Kasumi-1 (cell line): ENCODE results near the gene LYPD6.
A peak's percentile ranks its signal among the peaks of the same experiment; 100 is the strongest.

Experiments used
- DNase-seq, 2 experiments: peaks; one replicate each; lab custom pipeline; 2025; lab: John Stamatoyannopoulos, UW

Gene LYPD6

DNA sequence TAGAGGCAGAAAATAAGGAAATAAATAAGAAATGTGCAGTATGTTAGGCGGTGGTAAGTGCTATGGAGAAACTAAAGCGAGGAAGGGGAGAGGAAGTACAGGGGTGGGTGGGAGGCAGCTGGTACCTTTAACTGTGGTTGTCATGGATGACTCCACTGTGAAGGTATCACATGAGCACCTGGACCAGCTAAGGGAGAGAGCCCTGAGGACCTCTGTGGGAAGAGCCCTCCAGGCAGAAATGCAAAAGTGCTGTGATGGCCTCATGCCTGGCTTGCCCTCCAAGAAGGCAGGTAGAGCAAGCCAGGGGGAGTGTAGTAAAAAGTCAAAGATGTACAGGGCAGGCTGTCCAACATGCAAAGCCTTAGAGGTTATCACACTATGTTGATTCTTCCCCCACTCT, 17.9 kb downstream of the LYPD6 start:
- no peak for DNase-seq

DNA sequence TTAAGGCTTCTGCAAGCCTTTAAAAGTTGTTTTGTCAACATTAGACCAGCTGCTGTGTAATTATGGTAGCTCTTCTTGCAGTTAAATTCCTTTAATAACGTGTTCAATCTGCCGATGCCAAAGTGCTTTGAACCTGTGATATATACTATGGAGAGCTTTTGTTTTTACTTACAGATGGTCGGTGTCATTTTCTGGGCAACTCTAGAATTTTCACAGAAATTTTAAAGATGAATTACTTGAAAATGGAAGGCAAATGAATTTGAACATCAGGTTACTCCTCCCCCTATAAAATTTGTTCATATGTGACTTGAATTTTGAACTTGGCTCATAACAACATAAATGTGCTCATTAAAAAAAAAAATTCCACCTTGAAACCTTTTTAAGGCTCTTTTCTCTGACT, 23.0 kb downstream of the LYPD6 start:
- DNase-seq, result no peak

DNA sequence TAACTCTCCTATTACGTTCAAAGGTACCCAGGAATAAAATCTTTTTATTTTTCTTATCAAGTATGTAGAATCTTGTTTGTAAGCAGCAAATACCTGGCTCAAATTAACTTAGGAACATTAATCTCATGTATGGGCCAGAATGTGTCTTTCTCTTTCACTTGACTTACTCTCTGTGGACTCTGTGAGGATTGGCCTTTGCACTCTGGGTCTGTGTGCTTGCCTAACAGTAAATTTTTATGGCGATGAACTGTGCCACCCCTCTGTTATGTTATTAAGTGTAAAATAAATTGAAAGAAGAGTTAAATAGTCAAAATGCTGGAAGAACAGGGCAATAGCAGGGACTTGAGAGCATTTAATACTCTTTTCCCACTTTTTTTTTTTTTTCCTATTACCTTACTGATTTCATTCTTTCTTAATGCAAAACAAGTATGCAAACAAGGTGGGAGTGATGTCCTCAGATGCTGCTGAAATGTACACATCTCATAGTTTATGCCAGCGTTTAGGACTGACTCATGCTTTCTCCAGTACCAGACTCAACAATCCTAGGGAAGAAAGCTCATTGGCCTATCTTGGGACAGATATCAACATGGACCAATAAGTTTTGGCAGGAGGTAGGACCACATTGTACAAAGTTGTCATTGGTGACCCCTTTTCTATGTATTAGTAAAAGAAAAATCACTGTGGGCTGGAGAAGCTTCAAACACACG, 25.5 kb downstream of the LYPD6 start:
- DNase-seq, result no peak

DNA sequence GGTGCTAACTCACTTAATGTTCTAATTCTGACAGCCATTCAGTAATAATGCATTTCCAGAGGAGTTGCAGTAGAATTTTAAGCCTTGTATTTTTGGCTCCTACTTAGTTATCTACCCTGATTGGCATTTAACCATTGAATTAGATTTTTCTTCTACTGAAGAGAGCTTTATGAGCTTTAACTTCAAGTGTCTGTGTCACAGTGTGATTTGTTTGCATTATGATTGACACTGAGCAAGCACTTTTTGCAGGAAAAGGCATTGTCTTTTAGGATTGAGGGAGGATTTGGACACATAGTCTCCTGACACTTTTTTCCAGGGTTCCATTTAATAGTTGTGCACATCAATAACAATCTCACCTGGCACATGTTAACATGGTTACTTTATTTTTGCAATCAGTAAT, 26.7 kb downstream of the LYPD6 start:
- no peak for DNase-seq

DNA sequence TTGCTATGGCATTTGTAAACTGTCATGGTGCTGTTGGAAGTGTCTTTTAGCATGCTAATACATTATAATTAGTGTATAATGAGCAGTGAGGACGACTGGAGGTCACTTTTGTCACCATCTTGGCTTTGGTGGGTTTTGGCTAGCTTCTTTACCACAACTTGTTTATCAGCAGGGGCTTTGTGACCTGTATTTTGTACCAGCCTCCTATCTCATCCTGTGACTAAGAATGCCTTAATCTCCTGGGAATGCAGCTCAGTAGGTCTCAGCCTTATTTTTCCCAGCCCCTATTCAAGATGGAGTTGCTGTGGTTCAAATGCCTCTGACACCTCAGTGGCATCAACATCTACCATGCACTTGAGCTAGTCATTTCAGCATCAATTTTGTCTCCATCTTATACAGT, 29.7 kb downstream of the LYPD6 start:
- no peak for DNase-seq

DNA sequence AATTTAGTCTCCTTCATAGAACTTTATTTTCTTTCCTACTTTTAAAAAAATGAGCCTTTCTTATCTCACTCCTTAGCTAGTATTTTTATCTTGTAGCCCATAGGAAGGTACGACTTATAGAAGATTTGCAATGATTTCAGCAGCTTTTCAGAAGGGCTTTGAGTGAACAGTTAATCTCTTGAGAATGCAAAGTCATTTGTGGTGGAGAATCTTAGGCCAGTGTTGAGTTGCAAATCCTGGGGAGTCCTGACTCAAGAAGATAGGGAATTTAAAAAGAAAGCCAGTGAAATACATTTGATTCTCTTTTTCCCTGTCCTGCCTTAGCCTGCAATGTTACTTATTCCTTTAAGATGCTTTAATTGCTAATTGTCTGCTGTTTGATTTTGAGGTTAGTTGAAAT, 33.6 kb downstream of the LYPD6 start:
- no peak for DNase-seq

DNA sequence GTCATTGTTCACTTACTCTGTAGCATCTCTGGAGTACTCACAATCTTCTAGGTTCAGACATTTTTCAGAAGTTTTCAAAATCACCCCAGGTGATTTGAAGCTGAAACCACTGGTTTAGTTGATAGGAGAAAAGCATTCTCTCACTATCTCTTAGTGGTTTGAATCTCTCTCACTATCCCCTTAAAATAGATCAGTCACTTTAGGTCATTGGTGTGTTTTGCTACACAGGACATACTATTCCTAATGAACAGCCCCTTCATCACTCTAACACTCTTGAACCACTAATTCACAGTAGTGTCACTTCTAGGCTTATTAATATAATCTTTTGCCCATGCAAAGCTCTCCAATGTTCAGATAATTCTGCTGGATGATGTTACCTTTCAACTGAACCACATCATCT, 34.5 kb downstream of the LYPD6 start:
- no peak for DNase-seq

DNA sequence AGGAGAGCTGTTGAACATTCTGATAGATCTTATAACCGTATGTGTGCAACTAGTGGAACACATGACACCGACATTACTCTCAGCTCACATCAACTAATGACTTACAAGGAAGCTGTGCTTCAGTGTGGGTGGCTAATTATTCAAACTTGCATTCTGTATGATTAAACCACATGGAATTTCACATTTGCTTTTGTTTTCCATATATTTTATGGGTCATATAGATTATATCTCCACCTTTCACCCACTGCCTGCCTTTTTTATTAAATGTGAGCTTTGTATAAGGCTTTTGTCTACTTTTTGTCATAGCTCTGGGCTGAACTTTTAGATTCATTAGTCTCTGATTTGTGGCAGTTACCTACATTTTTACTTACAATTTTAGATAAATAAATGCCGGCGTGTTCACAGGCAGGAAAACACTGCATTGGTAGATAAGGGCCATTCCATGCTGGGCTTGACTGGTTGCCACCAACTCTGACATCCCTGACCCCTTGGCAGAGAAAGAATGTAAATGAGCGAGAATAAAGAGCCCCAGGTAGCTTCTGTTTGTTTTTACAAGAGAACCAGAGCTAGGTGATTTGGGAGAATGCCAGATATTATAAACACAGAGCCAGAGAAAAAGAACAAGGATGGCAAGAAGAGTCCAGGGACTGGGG, 35.7 kb downstream of the LYPD6 start:
- no peak for DNase-seq

DNA sequence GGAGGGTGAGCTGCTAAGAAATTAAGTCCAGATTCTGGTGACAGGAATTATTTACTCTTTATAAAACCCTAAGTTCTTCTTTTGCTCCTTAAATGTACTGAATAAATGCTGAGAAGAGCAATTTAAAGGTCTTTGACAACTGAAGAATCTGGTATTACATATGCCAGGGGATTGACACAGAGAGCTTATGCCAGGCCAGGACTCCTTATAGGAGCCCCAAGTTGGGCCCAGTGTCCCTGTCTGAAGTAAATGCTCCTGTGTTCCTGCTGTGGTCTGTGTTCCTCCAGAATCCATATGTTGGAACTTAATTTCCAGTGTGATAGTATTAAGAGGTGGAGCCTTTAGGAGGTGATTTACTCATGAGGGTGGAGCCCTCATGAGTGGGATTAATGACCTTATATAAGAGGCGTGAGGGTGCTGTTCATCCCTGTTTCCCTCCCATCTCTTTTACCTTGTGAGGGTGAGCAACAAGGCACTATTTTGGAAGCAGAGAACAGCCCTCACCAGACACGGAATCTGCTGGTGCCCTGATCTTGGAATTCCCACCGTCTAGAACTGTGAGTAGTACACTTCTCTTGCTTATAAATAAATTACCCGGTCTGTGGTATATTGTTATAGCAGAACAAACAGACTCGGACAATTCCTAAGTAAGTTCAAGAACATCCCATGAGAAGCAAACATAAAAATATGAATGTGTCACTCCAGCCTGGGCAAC, 39.8 kb downstream of the LYPD6 start:
- DNase-seq, result no peak

DNA sequence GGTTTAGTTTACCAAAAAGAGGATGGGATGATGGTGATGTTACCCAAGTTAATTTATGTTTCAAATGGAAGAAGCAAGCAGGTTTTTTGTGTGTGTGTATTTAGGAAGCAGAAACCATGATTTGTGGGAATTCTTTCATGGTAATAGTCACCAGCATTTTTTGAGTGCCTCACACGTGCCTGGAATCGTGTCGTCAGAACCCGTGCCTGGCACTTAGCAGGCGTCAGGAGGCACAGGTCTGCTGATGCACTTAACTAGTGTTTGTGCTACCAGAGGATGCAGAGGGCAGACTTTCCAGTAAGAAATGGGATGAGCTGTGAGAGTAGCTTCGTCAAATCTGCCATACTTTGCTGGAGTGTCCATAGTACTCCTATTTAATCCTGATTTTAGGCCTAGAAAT, 41.1 kb downstream of the LYPD6 start:
- DNase-seq, result no peak

DNA sequence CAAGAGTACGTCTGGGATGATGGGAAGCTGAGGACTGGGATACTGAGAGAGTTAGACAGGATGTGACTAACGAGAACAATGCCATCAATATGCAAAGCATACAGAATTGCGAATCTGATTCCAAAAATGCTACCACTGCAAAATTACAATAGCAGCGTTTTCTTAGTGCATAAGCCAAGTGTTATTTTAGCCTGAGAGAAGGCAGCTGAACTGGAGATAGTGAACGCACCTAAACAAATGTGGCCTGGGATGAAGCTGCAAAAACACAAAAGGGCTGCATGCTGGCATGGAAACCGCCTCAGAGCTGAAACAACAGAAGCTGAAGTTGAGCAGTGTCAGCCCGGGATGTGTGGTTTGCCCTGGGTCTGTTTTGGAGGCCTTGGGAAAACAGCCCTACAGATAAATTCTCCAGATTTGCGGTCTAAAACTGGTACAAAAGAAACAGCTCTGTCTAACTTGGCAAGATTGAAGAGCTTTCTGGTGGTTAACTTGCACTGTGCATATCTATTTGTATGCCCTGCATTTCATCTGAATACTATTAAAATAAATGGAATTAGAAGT, 45.5 kb downstream of the LYPD6 start:
- DNase-seq, result no peak

DNA sequence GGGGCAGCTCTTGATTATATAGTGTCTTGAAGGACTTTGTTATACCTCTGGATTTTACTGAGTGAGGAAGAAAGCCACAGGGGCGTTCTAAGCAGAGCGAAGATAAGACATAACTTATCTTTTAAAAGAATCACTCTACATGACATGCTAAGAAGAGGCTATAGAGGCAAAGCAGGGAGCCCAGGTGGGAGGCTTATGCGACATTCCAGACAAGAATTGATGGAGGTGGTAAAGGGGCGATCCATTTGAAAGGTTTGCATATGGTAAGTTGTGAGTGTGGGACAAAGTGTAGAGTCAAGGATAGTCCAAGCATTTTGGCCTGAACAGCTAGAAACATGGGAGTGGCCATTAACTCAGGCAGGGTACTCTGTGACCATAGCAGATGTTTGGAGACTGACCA, 49.8 kb downstream of the LYPD6 start:
- no peak for DNase-seq

DNA sequence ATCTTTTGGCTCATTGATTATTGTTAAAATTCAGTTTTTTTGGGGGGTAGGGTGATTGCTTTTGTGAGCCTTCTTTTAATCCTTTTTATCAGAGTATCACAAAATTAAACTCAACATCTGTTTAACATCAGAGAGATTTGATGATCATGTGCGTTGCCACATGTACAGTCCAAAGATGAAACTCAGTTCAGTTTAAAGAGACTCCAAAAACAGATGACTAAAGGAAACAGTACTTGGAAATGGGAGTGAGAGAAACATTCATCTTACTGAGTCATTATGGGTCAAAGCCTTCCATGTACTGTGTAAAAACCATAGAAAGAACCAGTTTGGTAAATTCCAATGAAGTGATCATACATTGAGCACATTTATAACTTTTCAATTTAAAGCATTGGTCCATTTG, 53.0 kb downstream of the LYPD6 start:
- no peak for DNase-seq

DNA sequence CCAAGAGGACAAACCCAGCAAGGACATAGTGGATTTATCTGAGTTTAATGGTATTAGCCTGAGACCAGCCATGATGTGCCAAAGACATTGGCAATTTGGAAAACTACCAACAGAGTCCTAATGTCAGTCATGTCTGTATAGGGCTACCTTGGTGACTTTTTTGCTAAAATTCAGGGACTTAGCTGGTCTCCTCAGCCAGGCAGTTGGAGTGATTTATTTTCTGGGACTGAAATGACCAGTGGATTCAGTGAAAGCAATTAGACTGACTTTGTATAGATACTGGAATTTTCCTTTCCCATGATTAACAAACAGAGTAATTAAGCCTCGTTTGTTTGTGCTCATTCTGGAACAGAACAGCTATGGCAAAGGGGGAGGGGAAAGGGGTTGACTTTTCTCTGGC, 55.0 kb downstream of the LYPD6 start:
- no peak for DNase-seq

DNA sequence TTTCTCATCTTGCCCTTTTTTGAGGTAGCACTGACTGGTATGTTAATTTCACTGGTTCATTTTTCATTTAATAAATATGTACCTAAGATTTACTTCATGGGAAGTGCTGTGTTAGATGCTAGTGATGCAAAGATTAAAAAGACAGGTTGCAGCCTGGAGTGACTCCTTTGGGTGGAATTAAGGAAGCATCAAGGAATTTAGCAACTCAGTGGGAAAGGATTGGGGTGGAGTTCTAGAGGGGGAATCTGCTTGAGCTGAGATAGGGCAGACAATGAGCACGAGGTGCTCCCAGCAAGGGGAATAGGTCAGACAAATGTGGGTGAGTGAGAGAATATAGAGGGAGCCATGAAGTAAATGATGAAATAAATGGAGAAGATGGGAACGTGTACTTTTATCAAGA, 57.0 kb downstream of the LYPD6 start:
- no peak for DNase-seq

DNA sequence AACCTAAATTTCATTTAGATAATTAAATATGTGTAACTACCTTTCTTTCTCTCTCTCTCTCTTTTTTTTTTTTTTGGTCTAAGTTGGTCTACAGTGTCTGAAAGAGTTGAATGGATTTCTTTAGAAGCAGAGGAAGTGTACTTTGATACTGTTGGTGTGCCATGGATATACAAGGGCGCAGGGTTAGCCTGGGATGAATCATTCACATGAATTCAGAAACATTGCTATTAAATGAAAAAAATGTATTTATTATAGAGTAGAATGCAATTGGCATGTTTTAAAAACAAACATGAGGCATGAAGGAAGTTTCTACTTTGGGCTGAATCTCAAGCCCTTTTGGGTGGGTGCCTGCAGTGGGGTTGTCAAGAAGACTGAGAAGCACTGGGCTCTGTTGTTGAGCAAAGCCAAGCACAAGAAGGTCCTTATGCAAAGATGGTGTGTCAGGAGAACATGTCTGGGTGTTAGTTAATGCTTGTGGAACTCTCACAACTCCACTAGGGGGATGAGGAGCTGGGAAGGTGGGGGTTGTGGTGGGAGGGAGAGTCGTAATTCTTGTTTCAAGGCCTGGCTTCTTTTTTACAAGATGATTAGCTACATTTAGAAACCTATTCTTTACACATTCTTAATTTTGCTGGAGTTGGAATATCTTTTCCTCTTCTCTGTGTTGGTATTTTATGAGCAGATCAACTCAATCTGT, 57.9 kb downstream of the LYPD6 start:
- DNase-seq, result peak; percentile 9 to 46

DNA sequence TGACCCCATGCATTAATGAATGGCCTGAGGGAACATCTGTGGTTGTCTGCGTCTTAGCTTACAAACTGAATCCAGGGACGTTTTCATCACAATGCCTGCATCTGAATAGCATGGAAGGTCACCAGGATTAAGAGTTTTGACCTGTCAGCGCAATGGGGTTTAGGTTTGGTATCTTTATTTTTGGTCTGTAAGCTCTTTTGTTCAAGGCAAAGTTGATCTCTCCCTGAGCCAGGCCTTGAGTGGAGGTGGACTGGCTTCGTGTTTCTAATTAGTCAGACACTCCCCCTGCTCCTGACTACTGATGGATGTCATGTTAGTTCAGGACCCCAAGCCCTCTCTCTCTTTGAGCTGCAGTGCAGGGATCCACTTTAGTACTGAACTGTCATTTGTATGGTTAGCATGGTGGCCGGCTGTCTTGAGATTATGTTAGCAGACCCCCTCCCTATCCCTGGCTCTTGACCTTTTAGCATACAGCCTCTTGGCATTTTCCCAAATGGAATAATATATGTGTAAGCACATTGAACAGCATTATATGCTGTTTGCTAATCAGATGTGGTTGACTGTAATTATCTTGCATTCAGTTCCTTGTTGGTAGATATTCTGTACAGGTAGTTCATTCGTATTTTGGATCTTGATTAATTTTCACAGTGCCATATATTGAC, 59.2 kb downstream of the LYPD6 start:
- DNase-seq, result no peak

DNA sequence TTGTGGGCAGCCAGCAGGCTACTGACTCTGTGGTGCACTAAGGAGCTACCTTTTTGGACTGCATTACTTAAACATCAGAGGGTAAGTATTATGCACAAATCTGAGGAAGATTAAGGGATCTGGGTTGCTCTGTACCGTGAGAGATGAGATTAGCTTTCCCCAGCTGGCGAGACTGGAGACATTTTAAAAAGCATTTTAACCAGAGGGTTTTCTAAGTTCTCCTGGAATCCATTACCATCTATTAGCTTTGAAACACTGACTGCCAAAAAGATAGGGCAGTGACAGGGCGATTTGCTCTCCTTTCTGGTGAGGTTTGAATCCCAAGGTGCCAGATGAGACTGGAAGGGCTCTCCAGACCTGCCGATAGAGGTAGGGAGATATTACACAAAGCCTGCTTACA, 63.2 kb downstream of the LYPD6 start:
- no peak for DNase-seq

DNA sequence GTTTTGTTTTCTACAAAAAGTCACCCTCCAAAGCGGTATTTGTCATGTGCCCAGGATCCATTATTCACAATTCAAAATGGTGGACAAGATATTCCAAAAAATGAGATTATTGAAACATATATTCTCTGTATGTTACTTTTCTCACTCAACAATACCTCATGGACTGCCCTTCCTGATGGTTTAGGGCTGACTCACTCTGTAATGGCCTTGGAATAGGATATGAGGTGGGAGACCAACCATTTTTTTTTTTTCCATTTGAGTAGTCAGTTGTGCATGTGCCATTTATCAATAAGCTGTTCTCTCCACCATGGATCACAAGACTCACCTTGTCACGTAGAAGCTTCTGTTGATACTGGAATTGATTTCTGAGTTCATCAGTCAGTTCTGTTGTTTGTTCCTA, 64.5 kb downstream of the LYPD6 start:
- DNase-seq, result no peak

DNA sequence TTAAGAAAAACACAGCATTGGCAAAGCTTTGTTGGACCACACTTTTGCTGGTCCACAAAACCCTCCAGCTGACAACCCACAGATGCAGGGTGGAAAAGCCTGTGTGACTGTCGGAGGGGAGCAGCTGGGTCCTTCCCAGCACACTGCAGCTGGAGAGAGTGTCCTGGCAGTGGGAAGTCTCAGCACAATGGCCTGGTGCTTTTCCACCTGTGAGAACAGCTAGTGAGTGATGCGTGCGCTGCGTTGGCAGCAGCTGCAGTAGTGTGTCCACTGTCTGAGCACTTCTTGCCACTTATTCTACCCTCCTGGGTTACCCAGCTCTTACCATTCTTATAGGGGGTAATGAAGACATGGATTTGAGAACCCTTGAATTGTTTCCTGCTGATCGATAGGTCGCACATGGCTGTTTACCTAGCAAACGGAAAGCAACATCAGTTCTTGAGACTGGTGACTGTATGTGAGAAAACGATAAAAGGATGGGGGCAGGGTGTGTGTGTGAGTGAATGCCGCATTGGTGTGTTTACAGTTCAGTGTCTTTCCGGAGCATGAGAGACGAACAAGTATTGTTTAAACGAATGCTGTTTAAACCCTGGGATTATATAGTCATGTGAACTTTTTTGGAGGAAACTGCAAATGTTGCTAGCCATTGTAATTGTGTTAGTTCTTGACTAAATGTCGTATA, 69.7 kb downstream of the LYPD6 start:
- no peak for DNase-seq

DNA sequence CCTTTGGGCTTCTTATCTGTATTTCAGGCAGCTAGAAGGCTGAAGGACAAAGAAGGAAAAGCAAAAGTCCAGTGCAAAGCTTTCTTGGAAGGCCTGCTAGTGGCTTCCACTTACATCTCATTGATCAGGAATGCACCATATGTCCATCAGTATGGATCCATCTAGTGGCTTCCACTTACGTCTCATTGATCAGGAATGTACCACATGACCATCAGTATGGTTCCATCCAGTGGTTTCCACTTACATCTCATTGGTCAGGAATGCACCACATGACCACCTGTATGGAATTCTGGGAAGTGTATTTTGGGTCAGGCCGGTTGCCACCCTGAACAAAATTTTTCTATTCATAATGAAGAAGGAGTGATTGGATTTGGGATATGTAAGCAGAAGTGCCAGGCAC, 70.6 kb downstream of the LYPD6 start:
- DNase-seq, result no peak
